ENCODE data around the gene CORO1C. TPM values are rescaled to one million over a fixed set of nuclear protein-coding genes. Genes with fewer than 3 reads are reported as not detected.
"Not testable (repeated sequence)": the region's sequence is repeated elsewhere in the genome, so short reads cannot be mapped to it uniquely, and the experiment has no call there.

Gene CORO1C
- total RNA-seq, 1 donor from 2014 or later = 164 TPM

- Histone ChIP-seq H3K4me3 (ENCODE audit: low read depth, low read length) (no peak overlapping the region), H3K27me3 (ENCODE audit: control insufficient read depth, insufficient read depth, low read length) (no peaks in the 10 kb centered on the region), H3K36me3 (ENCODE audit: control insufficient read depth, insufficient read depth, low read length) (no peaks in the 10 kb centered on the region)
- no peak for DNase-seq (ENCODE audit: low read depth)
- TF ChIP-seq CTCF (IDR thresholded peaks at IDR 0.05; ENCODE audit: insufficient read depth, low read length, poor library complexity, severe bottlenecking) = no peak
Measured at GRCh38 chr12:108663324-108664015, 67.8 kb downstream of the CORO1C start.

GRCh38 chr12:108658115-108658514 is 73.2 kb downstream of the CORO1C start:
- not testable (repeated sequence) for H3K4me3 ChIP-seq (ENCODE audit: low read depth, low read length); DNase-seq (ENCODE audit: low read depth); H3K36me3 ChIP-seq (ENCODE audit: control insufficient read depth, insufficient read depth, low read length); H3K27me3 ChIP-seq (ENCODE audit: control insufficient read depth, insufficient read depth, low read length)

- H3K4me3 ChIP-seq (ENCODE audit: low read depth, low read length) = no peak overlapping the region
- peaks cover 2% of the 10 kb centered on the region for H3K36me3 ChIP-seq (ENCODE audit: control insufficient read depth, insufficient read depth, low read length)
- no peak for TF ChIP-seq CTCF (IDR thresholded peaks at IDR 0.05; ENCODE audit: insufficient read depth, low read length, poor library complexity, severe bottlenecking)
- DNase-seq (ENCODE audit: low read depth) = no peak
- no peaks in the 10 kb centered on the region for H3K27me3 ChIP-seq (ENCODE audit: control insufficient read depth, insufficient read depth, low read length)
Measured at GRCh38 chr12:108657130-108657745, 74.1 kb downstream of the CORO1C start.

GRCh38 chr12:108656247-108656646 is 75.1 kb downstream of the CORO1C start:
- H3K4me3 ChIP-seq (ENCODE audit: low read depth, low read length); H3K36me3 ChIP-seq (ENCODE audit: control insufficient read depth, insufficient read depth, low read length); H3K27me3 ChIP-seq (ENCODE audit: control insufficient read depth, insufficient read depth, low read length); DNase-seq (ENCODE audit: low read depth): not testable (repeated sequence)

GRCh38 chr12:108655812-108656175 is 75.5 kb downstream of the CORO1C start:
- not testable (repeated sequence) for H3K4me3 ChIP-seq (ENCODE audit: low read depth, low read length); DNase-seq (ENCODE audit: low read depth); H3K36me3 ChIP-seq (ENCODE audit: control insufficient read depth, insufficient read depth, low read length); H3K27me3 ChIP-seq (ENCODE audit: control insufficient read depth, insufficient read depth, low read length)

- not testable (repeated sequence) for H3K27me3 ChIP-seq (ENCODE audit: control insufficient read depth, insufficient read depth, low read length); H3K36me3 ChIP-seq (ENCODE audit: control insufficient read depth, insufficient read depth, low read length); DNase-seq (ENCODE audit: low read depth); H3K4me3 ChIP-seq (ENCODE audit: low read depth, low read length)
Measured at GRCh38 chr12:108654622-108655021, 76.7 kb downstream of the CORO1C start.

- TF ChIP-seq CTCF (IDR thresholded peaks at IDR 0.05; ENCODE audit: insufficient read depth, low read length, poor library complexity, severe bottlenecking) = no peak
Measured at GRCh38 chr12:108653922-108654321, 77.4 kb downstream of the CORO1C start.

GRCh38 chr12:108653082-108653516 is 78.2 kb downstream of the CORO1C start:
- H3K36me3 ChIP-seq (ENCODE audit: control insufficient read depth, insufficient read depth, low read length) = peaks cover 4% of the 10 kb centered on the region
- no peak for TF ChIP-seq CTCF (IDR thresholded peaks at IDR 0.05; ENCODE audit: insufficient read depth, low read length, poor library complexity, severe bottlenecking)
- no peaks in the 10 kb centered on the region for H3K27me3 ChIP-seq (ENCODE audit: control insufficient read depth, insufficient read depth, low read length)
- no peak overlapping the region for H3K4me3 ChIP-seq (ENCODE audit: low read depth, low read length)
- no peak for DNase-seq (ENCODE audit: low read depth)

More at GRCh38 chr12:108653922-108654321, 77.4 kb downstream of the CORO1C start:
- Histone ChIP-seq H3K4me3 (ENCODE audit: low read depth, low read length) (no peak overlapping the region), H3K27me3 (ENCODE audit: control insufficient read depth, insufficient read depth, low read length) (no peaks in the 10 kb centered on the region), H3K36me3 (ENCODE audit: control insufficient read depth, insufficient read depth, low read length) (peaks cover 2% of the 10 kb centered on the region)
- DNase-seq (ENCODE audit: low read depth) = no peak

Measured in kidney epithelial cell (primary cell).